Measurements from ENCODE around the gene NF2. TPM values are rescaled to one million over a fixed set of nuclear protein-coding genes. Genes with fewer than 3 reads are reported as not detected.

Gene NF2
- total RNA-seq, 1 experiment from 2014 or later, result 190 TPM

GRCh38 chr22:29705651-29706050, 102.2 kb downstream of the NF2 start:
- H3K36me3 ChIP-seq (ENCODE audit: control insufficient read depth, insufficient read depth, low read length), result no peaks in the 10 kb centered on the region
- intact Hi-C loops (cut with micrococcal nuclease; ENCODE audit: unreplicated experiment) (no loop called here), in situ Hi-C loops (cut with HindIII; ENCODE audit: low pct_unique_long_range_greater_than_20kb, low sequenced_read_pairs) (no loop called here)
- no peak overlapping the region for H3K27ac ChIP-seq (ENCODE audit: low read length)
- no peak overlapping the region for H3K4me3 ChIP-seq (ENCODE audit: low read depth in 2 of 2, low read length in 2 of 2)
- peaks cover 42% of the 10 kb centered on the region for H3K4me1 ChIP-seq (ENCODE audit: control insufficient read depth, insufficient read depth, low read length)
- no TSS peak for BruUV-seq (replicated peaks)
- CTCF ChIA-PET, result no interaction called here
- no peaks in the 10 kb centered on the region for H3K9me3 ChIP-seq (ENCODE audit: control insufficient read depth, insufficient read depth, low read depth, low read length)
- TF ChIP-seq REST (IDR thresholded peaks at IDR 0.05; ENCODE audit: insufficient read depth in 1 of 2, low read depth in 2 of 2, low read length in 1 of 2) (no peak), POLR2AphosphoS5 (IDR thresholded peaks at IDR 0.05; ENCODE audit: low read depth, low read length) (no peak), SIN3A (IDR thresholded peaks at IDR 0.05; ENCODE audit: borderline replicate concordance, insufficient read depth, low read depth, low read length) (no peak), TCF7L2 (IDR thresholded peaks at IDR 0.05; ENCODE audit: low read depth, low read length) (no peak), CTCF (IDR thresholded peaks at IDR 0.05) (no peak)
- H3K27me3 ChIP-seq (ENCODE audit: control insufficient read depth, insufficient read depth, low read length), result no peaks in the 10 kb centered on the region
- DNase-seq (ENCODE audit: low read depth, low spot score) (no peak), ATAC-seq (no peak)
- POLR2A ChIA-PET, result no interaction called here

DNA sequence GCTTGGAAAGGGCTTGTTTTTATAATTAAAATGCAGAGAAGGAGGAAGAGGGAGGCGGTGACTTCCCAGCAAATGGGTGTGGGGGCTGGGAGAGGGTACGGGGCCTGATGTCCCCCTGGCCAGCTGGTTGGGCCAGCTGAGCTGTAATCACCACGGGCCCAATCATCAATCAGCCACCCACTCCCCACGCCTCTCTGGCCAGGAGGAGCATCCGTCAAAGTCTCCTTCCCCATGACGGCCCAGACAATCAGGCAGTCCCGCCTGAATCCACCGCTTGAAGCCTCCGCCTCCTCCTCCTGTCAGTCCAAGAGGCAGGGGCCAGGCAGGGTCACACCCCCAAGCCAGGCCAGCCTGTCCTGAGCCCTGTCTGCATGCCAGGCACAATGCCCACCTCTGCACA, 103.1 kb downstream of the NF2 start:
- Histone ChIP-seq H3K27ac (ENCODE audit: low read length) (no peak overlapping the region), H3K36me3 (ENCODE audit: control insufficient read depth, insufficient read depth, low read length) (no peaks in the 10 kb centered on the region), H3K9me3 (ENCODE audit: control insufficient read depth, insufficient read depth, low read depth, low read length) (no peaks in the 10 kb centered on the region), H3K27me3 (ENCODE audit: control insufficient read depth, insufficient read depth, low read length) (no peaks in the 10 kb centered on the region), H3K4me3 (ENCODE audit: low read depth in 2 of 2, low read length in 2 of 2) (no peak overlapping the region), H3K4me1 (ENCODE audit: control insufficient read depth, insufficient read depth, low read length) (peaks cover 40% of the 10 kb centered on the region)
- CTCF ChIA-PET, result no interaction called here
- POLR2A ChIA-PET, result interaction anchor here (0.6 kb wide), 1 partner anchor 122 kb away, joined by 12 read pairs; no protein-coding TSS in a partner anchor
- no TSS peak for BruUV-seq (replicated peaks)
- ATAC-seq (no peak), DNase-seq (ENCODE audit: low read depth, low spot score) (no peak)
- no peak for TF ChIP-seq POLR2AphosphoS5 (IDR thresholded peaks at IDR 0.05; ENCODE audit: low read depth, low read length)
- TF ChIP-seq TCF7L2 (IDR thresholded peaks at IDR 0.05; ENCODE audit: low read depth, low read length), result no peak
- no peak for TF ChIP-seq SIN3A (IDR thresholded peaks at IDR 0.05; ENCODE audit: borderline replicate concordance, insufficient read depth, low read depth, low read length)
- in situ Hi-C loops (cut with HindIII; ENCODE audit: low pct_unique_long_range_greater_than_20kb, low sequenced_read_pairs), result no loop called here
- intact Hi-C loops (cut with micrococcal nuclease; ENCODE audit: unreplicated experiment), result no loop called here

DNA sequence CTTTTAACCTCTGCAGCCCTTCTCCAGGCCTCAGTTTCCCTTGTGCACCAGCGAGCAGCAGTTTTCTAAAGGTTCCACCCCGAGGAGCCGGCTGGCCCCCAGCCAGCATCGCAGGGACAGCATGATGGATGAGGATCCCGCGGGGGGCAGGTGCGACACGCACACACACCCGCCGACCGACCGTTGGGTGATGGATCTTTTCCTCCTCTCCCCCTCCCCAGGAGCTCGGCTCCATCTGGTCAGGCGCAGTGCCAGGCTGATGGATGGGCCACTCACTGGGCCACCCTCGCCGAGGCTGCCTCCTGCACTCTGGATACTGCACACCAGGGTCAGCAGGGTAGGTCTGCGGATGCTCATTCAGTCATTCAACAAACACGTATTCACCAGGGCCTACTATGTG, 103.6 kb downstream of the NF2 start:
- DNase-seq (ENCODE audit: low read depth, low spot score) (no peak), ATAC-seq (no peak)
- Histone ChIP-seq H3K9me3 (ENCODE audit: control insufficient read depth, insufficient read depth, low read depth, low read length) (no peaks in the 10 kb centered on the region), H3K27me3 (ENCODE audit: control insufficient read depth, insufficient read depth, low read length) (no peaks in the 10 kb centered on the region), H3K4me3 (ENCODE audit: low read depth in 2 of 2, low read length in 2 of 2) (no peak overlapping the region), H3K27ac (ENCODE audit: low read length) (no peak overlapping the region), H3K36me3 (ENCODE audit: control insufficient read depth, insufficient read depth, low read length) (no peaks in the 10 kb centered on the region), H3K4me1 (ENCODE audit: control insufficient read depth, insufficient read depth, low read length) (peaks cover 35% of the 10 kb centered on the region)
- intact Hi-C loops (cut with micrococcal nuclease; ENCODE audit: unreplicated experiment) (no loop called here), in situ Hi-C loops (cut with HindIII; ENCODE audit: low pct_unique_long_range_greater_than_20kb, low sequenced_read_pairs) (no loop called here)
- TF ChIP-seq TCF7L2 (IDR thresholded peaks at IDR 0.05; ENCODE audit: low read depth, low read length) (no peak), REST (IDR thresholded peaks at IDR 0.05; ENCODE audit: insufficient read depth in 1 of 2, low read depth in 2 of 2, low read length in 1 of 2) (no peak), POLR2AphosphoS5 (IDR thresholded peaks at IDR 0.05; ENCODE audit: low read depth, low read length) (no peak), CTCF (IDR thresholded peaks at IDR 0.05) (no peak), SIN3A (IDR thresholded peaks at IDR 0.05; ENCODE audit: borderline replicate concordance, insufficient read depth, low read depth, low read length) (no peak)
- CTCF ChIA-PET, result no interaction called here
- no TSS peak for BruUV-seq (replicated peaks)
- POLR2A ChIA-PET, result interaction anchor here (0.6 kb wide), 1 partner anchor 122 kb away, joined by 12 read pairs; no protein-coding TSS in a partner anchor
